GM19438 (cell line): ENCODE data around the gene CCNY.

Source experiments
- ATAC-seq: cut with Tn5 transposase; IDR thresholded peaks from one replicate; pipeline ENCODE4 v1.9.1; 2021; ENCODE audit warnings: low read depth; ENCODE audit not compliant: unreplicated experiment

The CCNY gene

GRCh38 chr10:35573796-35574195 lies 237.5 kb downstream of the CCNY start:
- ATAC-seq = no peak

GRCh38 chr10:35574924-35575352 lies 238.6 kb downstream of the CCNY start:
- ATAC-seq = no peak

GRCh38 chr10:35575640-35576039 lies 239.3 kb downstream of the CCNY start:
- ATAC-seq = no peak

GRCh38 chr10:35576730-35577129 lies 240.4 kb downstream of the CCNY start:
- no peak for ATAC-seq

- no peak for ATAC-seq
These were observed 241.8 kb downstream of the CCNY start for GRCh38 chr10:35577926-35578617.

- ATAC-seq = no peak
These were observed 242.3 kb downstream of the CCNY start for GRCh38 chr10:35578618-35578956.

GRCh38 chr10:35579116-35579515 lies 242.8 kb downstream of the CCNY start:
- ATAC-seq = no peak

- ATAC-seq = no peak
These were observed 243.6 kb downstream of the CCNY start for GRCh38 chr10:35579726-35580422.

- no peak for ATAC-seq
These were observed 244.1 kb downstream of the CCNY start for GRCh38 chr10:35580423-35580770.

- ATAC-seq = no peak
These were observed 245.3 kb downstream of the CCNY start for GRCh38 chr10:35581655-35582054.

- no peak for ATAC-seq
These were observed 248.6 kb downstream of the CCNY start for GRCh38 chr10:35584946-35585345.

- ATAC-seq = no peak
These were observed 249.0 kb downstream of the CCNY start for GRCh38 chr10:35585356-35585755.

- ATAC-seq = no peak
These were observed 249.7 kb downstream of the CCNY start for GRCh38 chr10:35585903-35586535.

- ATAC-seq = no peak
These were observed 252.5 kb downstream of the CCNY start for GRCh38 chr10:35588836-35589235.

GRCh38 chr10:35592441-35592840 lies 256.1 kb downstream of the CCNY start:
- no peak for ATAC-seq

GRCh38 chr10:35594115-35595079 lies 258.1 kb downstream of the CCNY start:
- ATAC-seq = no peak

GRCh38 chr10:35595106-35595505 lies 258.8 kb downstream of the CCNY start:
- ATAC-seq = no peak

- ATAC-seq = no peak
These were observed 262.1 kb downstream of the CCNY start for GRCh38 chr10:35598379-35598778.

- no peak for ATAC-seq
These were observed 263.9 kb downstream of the CCNY start for GRCh38 chr10:35600193-35600592.

- ATAC-seq = no peak
These were observed 268.9 kb downstream of the CCNY start, which contains the start of gene GJD4 for GRCh38 chr10:35605191-35605590. GJD4 (plus strand) TSS chr10:35605341; CDS start chr10:35605568, 227 bp downstream.

GRCh38 chr10:35606430-35606829 lies 270.1 kb downstream of the CCNY start:
- ATAC-seq = no peak
